Loucy (cell line): ENCODE results near the gene ZRANB1.

Source experiments
- CTCF ChIP-seq: fragments of 200-600 bp; sonication (generic); conservative IDR thresholded peaks from 2 replicates; pipeline ENCODE4 v1.5.1; 2014; ENCODE audit warnings: mild to moderate bottlenecking, antibody characterized with exemption, low read length
- EZH2phosphoT487 ChIP-seq: fragments of 200-600 bp; IDR thresholded peaks from 2 replicates; pipeline ENCODE4 v1.6.1; 2018; ENCODE audit warnings: antibody characterized with exemption, mild to moderate bottlenecking, moderate library complexity, borderline replicate concordance

- TF ChIP-seq CTCF (no peak), EZH2phosphoT487 (no peak)
Observed at GRCh38 chr10:124917428-124918190, 24.3 kb upstream of the ZRANB1 start.
